GM19324 (cell line): ENCODE measurements around the gene NWD2.
"Not testable (repeated sequence)": the region's sequence is repeated elsewhere in the genome, so short reads cannot be mapped to it uniquely, and the experiment has no call there.

Source experiments
- ATAC-seq: cut with Tn5 transposase; IDR thresholded peaks from one replicate; pipeline ENCODE4 v1.9.1; 2021; ENCODE audit warnings: mild to moderate bottlenecking, moderate library complexity; ENCODE audit not compliant: unreplicated experiment, low FRiP score

Gene NWD2

GRCh38 chr4:37392521-37393255, 148.1 kb downstream of the NWD2 start:
- ATAC-seq, result no peak

DNA sequence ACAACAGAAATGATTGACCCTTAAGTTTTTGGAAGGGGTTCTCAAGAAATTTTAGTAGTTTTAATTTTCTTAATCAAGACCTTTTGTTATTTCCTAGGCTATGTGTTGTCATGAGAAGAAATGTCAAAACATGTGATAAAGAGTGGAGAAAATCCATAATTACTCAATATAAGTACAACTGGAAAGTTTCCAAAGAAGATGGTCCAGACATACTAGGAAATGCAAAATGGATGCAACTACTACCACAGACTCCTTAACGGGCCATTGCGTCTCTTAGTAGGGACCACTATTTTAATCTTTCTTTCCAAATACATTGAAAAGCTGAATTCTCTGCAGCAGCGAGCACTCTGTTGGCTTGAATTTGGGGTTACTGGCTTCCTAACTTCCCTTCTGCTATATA, 148.8 kb downstream of the NWD2 start:
- ATAC-seq, result no peak

DNA sequence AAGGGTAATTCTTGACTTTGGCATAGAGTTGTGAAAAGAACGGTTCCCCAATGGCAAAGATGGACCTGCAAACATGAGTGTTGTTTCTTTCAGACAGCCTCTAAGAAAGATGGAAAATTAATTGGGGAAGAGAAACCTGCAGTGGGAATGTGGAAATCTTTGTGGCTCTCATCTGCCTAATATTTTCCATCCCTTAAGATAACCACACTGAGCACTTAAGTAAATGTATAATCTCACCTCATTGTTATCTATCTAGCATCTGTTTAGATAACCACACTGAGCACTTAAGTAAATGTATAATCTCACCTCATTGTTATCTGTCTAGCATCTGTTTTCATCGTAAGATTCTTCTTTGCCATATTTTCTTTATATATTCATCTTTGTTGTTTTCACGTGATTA, 149.3 kb downstream of the NWD2 start:
- no peak for ATAC-seq

DNA sequence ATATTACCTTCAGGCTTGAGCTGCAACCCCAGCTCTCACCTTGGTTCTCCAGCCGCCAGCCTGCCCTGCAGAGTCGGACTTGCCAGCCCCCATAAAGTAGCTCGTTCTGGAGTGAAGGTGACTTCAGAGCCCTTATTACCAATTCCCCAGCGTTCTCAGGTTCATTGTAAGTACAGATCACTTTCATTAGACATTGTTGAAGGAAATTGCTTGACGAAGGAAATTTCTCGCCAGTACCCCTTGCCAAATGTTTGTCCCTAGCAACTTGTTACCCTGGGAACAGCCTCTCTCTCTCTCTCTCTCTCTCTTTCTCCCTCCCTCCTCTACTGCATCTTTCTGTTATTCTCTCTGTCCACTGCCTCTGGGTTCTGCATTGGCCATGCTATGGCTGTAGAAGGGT, 153.0 kb downstream of the NWD2 start:
- no peak for ATAC-seq

DNA sequence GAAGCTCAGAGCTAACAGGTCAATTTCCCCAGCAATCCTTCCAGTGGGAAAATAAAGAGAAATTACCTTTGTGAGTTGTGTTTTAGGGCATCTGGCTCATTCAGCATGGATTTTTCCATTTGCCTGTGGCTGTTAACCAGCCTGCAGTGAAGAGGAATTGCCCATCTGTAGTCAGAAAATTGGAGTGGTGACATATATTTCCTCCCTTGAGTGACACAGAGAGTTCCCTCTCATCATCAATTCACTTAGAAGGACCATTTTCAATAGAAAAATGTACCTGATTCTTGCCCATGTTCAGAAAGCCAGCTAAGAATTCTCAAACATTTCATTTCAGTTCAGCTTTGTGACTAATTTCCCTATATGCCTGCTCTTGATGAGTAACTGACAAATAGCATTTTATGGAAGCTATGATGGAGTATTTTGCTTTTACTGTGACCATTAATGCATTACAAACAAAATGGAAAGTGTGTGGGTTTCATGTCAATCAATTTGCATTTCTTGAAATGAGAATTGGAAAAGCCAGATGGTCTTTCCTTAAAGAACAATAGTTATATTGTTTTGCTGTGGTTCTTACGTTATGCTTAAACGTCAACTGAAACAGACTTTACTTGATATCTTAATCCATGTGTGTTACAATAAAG, 155.8 kb downstream of the NWD2 start:
- ATAC-seq, result peak; percentile 68

GRCh38 chr4:37407938-37408826, 163.6 kb downstream of the NWD2 start:
- ATAC-seq, result not testable (repeated sequence)

- ATAC-seq, result not testable (repeated sequence)
These were observed 169.1 kb downstream of the NWD2 start for GRCh38 chr4:37413612-37414011.

DNA sequence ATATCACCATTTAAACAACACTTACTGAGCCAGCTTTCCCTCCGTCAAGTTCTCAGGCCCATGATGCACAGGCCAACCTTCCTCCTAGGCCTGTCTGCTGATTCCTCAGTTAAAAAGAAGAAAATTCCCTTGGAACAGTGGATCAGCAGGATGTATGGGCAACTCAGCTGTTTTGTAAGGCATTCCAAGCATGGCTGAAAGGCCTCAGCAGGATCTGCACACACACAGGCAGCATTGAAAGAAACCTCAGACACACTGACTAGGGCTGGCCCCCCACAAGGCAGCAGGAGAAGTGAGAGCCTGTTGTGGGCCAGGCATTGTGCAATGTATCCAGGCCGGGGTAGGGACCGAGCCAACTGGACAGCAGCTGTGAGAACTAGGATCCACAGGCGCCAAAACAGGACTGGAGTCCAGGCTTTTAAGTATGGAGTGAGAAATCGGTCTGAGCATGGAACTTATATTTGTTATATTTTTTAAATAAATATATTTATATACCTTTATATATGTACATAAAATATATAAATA, 171.4 kb downstream of the NWD2 start:
- no peak for ATAC-seq

- ATAC-seq, result peak; percentile 22
These were observed 177.1 kb downstream of the NWD2 start for GRCh38 chr4:37421614-37422013.

- ATAC-seq, result peak; percentile 48
These were observed 177.6 kb downstream of the NWD2 start for GRCh38 chr4:37422102-37422501.

- no peak for ATAC-seq
These were observed 178.1 kb downstream of the NWD2 start for GRCh38 chr4:37422638-37423037.

- no peak for ATAC-seq
These were observed 178.8 kb downstream of the NWD2 start for GRCh38 chr4:37423310-37423709.

GRCh38 chr4:37424753-37425152, 180.2 kb downstream of the NWD2 start:
- ATAC-seq, result no peak

DNA sequence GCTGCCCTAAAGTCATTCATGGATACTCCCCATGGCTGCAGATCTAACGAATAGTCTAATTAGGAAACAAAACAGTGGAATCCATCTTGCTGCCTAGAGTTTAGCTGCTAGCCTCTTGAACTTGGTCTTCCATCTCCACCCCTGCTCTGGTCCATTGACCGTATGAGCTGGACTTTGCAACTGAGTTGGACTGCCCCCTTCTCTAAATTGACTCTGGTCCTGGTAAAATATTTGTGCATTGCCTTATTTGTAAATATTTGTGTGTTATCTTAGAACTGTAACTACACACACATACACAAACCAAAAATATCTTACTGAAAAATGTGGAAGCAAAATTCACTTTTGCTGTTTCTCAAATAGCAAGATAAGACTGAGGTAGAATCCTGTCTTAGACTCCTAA, 181.3 kb downstream of the NWD2 start:
- ATAC-seq, result no peak

GRCh38 chr4:37427193-37427592, 182.7 kb downstream of the NWD2 start:
- ATAC-seq, result no peak

- no peak for ATAC-seq
These were observed 185.4 kb downstream of the NWD2 start for GRCh38 chr4:37429906-37430305.

GRCh38 chr4:37430718-37431416, 186.3 kb downstream of the NWD2 start:
- ATAC-seq, result peak; percentile 18

DNA sequence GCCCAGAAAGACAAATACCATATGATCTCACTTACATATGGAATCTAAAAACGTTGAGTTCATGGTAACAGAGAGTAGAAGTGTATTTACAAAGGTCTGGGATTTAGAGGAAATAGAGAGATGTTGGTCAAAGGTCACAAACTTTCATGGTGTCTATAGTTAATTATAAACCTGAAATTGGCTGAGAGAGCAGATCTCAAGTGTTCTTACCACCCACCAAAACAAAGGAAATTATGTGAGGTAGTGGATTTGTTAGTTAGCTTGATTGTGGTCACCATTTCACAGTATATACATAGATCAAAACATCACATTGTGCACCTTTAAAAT, 186.8 kb downstream of the NWD2 start:
- ATAC-seq, result peak; percentile 74

GRCh38 chr4:37434469-37434868, 189.9 kb downstream of the NWD2 start:
- no peak for ATAC-seq

DNA sequence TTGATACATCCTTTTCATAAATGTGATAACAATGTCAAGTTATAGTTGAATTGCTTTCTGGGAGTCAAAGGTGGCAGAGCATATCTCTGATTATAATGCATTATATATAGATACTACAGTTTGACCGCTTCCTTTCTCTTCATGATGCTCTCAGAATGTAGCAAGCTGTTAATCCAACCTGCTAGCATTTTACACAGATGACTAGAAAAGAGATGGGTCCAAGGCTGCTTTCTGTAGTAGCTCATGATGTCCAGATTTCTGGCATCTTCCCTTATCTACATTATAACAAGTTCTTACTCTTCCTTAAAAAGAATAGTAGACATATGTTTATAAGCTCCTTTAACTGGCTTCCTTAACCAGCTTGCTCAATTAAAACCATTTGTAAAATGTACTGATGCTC, 192.0 kb downstream of the NWD2 start:
- ATAC-seq, result no peak

DNA sequence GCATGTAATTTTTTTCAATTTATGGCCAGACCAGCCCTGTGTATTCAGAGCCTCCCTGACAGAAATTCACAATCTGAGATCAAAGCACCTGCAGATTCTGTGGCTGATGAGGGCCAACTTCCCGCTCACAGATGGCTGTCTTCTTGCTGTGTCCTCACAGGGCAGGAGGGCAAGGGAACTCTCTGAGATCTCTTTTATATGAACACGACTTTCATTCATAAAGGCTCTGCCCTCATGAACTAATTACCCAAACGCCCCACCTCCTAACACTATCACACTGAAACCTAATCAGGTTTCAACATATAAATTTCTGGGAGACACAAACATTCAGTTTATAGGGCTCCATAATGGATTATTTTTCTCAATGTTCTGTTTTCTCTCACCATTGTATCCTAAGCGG, 192.6 kb downstream of the NWD2 start:
- ATAC-seq, result no peak
